Upper lobe of right lung (tissue), 1 donor: Measurements from ENCODE around the gene PAQR6. TPM values are rescaled to one million over a fixed set of nuclear protein-coding genes. Genes with fewer than 3 reads are reported as not detected.

Experiments used
- ATAC-seq: fragments of 200-7000 bp; cut with Tn5 transposase; one replicate; pipeline ENCODE4 v1.9.1; 2020; ENCODE audit warnings: mild to moderate bottlenecking, moderate library complexity
- DNase-seq: peaks from one replicate; pipeline ENCODE4 v3.0.0-alpha.2; 2020
- H3K27ac ChIP-seq: fragments of 200-600 bp; one replicate; pipeline ENCODE4 v1.8.0; 2022
- H3K27me3 ChIP-seq: fragments of 200-600 bp; one replicate; pipeline ENCODE4 v1.8.0; 2022; ENCODE audit warnings: mild to moderate bottlenecking
- H3K36me3 ChIP-seq: fragments of 200-600 bp; one replicate; pipeline ENCODE4 v1.8.0; 2022
- H3K4me1 ChIP-seq: fragments of 200-600 bp; one replicate; pipeline ENCODE4 v1.8.0; 2022
- H3K4me3 ChIP-seq: fragments of 200-600 bp; one replicate; pipeline ENCODE4 v1.8.0; 2022; ENCODE audit warnings: mild to moderate bottlenecking
- H3K9me3 ChIP-seq: fragments of 200-600 bp; one replicate; pipeline ENCODE4 v1.8.0; 2022
- CTCF ChIP-seq: fragments of 200-600 bp; IDR thresholded peaks from one replicate; pipeline ENCODE4 v1.8.0; 2022; ENCODE audit warnings: antibody characterized with exemption
- intact Hi-C: fragments of 100-400 bp; cut with DNase I; formaldehyde crosslinking; loops from one replicate; pipeline ENCODE4 v1.11.0; 2022
- total RNA-seq: library from RNA; stranded (reverse); fragmentation: NEBNext Ultra II Directional; extraction: Animal tissue kit (Norgen Biotek cat#: 25700); gene quantifications from one replicate; pipeline ENCODE4 v1.2.1, GENCODE V29; 2021
- donor health status: DM: no; HTN: yes; CAD: no; lungs with severe emphysema.

The PAQR6 gene
- total RNA-seq, 1 donor from 2014 or later: 1.9 TPM

GRCh38 chr1:156193488-156194299, 54.2 kb downstream of the PAQR6 start, which contains the start of gene SLC25A44:
Gene SLC25A44, plus strand, starts transcription at chr1:156194104. Its CDS starts 5,744 bp downstream, at chr1:156199848.
- peaks cover 17% of the 10 kb centered on the region for H3K36me3 ChIP-seq
- H3K4me1 ChIP-seq: peaks cover 9% of the 10 kb centered on the region
- H3K27ac ChIP-seq: peak within 1 kb of the TSS; percentile 83
- peak within 1 kb of the TSS; percentile 97 for H3K4me3 ChIP-seq
- H3K9me3 ChIP-seq: no peaks in the 10 kb centered on the region
- ATAC-seq: peak; percentile 99
- intact Hi-C loops: no loop called here
- peak; percentile 96 for DNase-seq
- H3K27me3 ChIP-seq: no peaks in the 10 kb centered on the region
- peak; percentile 60 for TF ChIP-seq CTCF

Other genes with a start within 250 kb of the PAQR6 start
- gene SSR2, start 227.1 kb downstream of the PAQR6 start, total RNA-seq: 231 TPM
- 37.0 TPM for gene UBQLN4, start 194.3 kb downstream of the PAQR6 start, total RNA-seq
- 49.7 TPM for gene LAMTOR2, start 193.3 kb downstream of the PAQR6 start, total RNA-seq
- 62.0 TPM for gene RAB25, start 186.9 kb downstream of the PAQR6 start, total RNA-seq
- gene MEX3A, start 165.6 kb downstream of the PAQR6 start, total RNA-seq: 0.52 TPM
- 235 TPM for gene LMNA, start 133.3 kb downstream of the PAQR6 start, total RNA-seq
- gene SEMA4A, start 94.5 kb downstream of the PAQR6 start, total RNA-seq: 30.7 TPM
- 24.9 TPM for gene SLC25A44, start 54.0 kb downstream of the PAQR6 start, total RNA-seq
- gene PMF1, start 35.0 kb downstream of the PAQR6 start, total RNA-seq: 47.4 TPM
- 2.4 TPM for gene BGLAP, start 5.9 kb downstream of the PAQR6 start, total RNA-seq
- gene SMG5, start 34.8 kb upstream of the PAQR6 start, total RNA-seq: 64.8 TPM
- 3.3 TPM for gene TMEM79, start 36.3 kb upstream of the PAQR6 start, total RNA-seq
- gene GLMP, start 47.6 kb upstream of the PAQR6 start, total RNA-seq: 61.1 TPM
- gene VHLL, start 51.3 kb upstream of the PAQR6 start, total RNA-seq: not detected
- gene CCT3, start 90.2 kb upstream of the PAQR6 start, total RNA-seq: 120 TPM
- not detected for gene TSACC, start 90.5 kb upstream of the PAQR6 start, total RNA-seq
- gene RHBG, start 121.2 kb upstream of the PAQR6 start, total RNA-seq: not detected